ENCODE data around the gene ZNF665. TPM values are rescaled to one million over a fixed set of nuclear protein-coding genes. Genes with fewer than 3 reads are reported as not detected.
"Not testable (repeated sequence)": the region's sequence is repeated elsewhere in the genome, so short reads cannot be mapped to it uniquely, and the experiment has no call there.

Gene ZNF665
- total and polyA plus RNA-seq, 3 experiments from 2014 or later: 5.0 to 8.7 (median 5.6) TPM

- H3K4me3 Mint-ChIP-seq; H3K9me3 ChIP-seq (ENCODE audit: low read length); H3K4me1 Mint-ChIP-seq; H3K36me3 ChIP-seq (ENCODE audit: insufficient read depth, low read length); H3K27me3 ChIP-seq (ENCODE audit: insufficient read depth, low read length, poor library complexity, severe bottlenecking); DNase-seq; H3K27ac ChIP-seq (ENCODE audit: low read depth, low read length); POLR2A ChIA-PET; H3K4me1 ChIP-seq (ENCODE audit: insufficient read depth, low read length); H3K4me3 ChIP-seq (ENCODE audit: low read length); CTCF ChIA-PET; H3K27ac Mint-ChIP-seq: not testable (repeated sequence)
- peaks cover 4 to 60% (median 35%) of the 10 kb centered on the region in 5 donors for H3K9me3 Mint-ChIP-seq
- H3K36me3 Mint-ChIP-seq: peaks cover 0 to 39% (median 0%) of the 10 kb centered on the region in 3 donors
- peaks cover 30 to 36% of the 10 kb centered on the region in 2 donors for H3K27me3 Mint-ChIP-seq
Measured at GRCh38 chr19:53126733-53127526, 66.2 kb downstream of the ZNF665 start.

- H3K4me1 Mint-ChIP-seq: no peaks in the 10 kb centered on the region
- H3K27me3 Mint-ChIP-seq: peaks cover 14% of the 10 kb centered on the region in 2 donors
- no peak overlapping the region for H3K4me3 Mint-ChIP-seq
- H3K36me3 ChIP-seq (ENCODE audit: insufficient read depth, low read length): no peaks in the 10 kb centered on the region
- peaks cover 13 to 51% (median 21%) of the 10 kb centered on the region in 5 donors for H3K9me3 Mint-ChIP-seq
- no peak overlapping the region for H3K27ac Mint-ChIP-seq
- H3K36me3 Mint-ChIP-seq: peaks cover 0 to 35% (median 0%) of the 10 kb centered on the region in 3 donors
- no peak overlapping the region for H3K4me3 ChIP-seq (ENCODE audit: low read length)
- H3K4me1 ChIP-seq (ENCODE audit: insufficient read depth, low read length): no peaks in the 10 kb centered on the region
- ChIA-PET POLR2A (no interaction called here), CTCF (no interaction called here)
- H3K27me3 ChIP-seq (ENCODE audit: insufficient read depth, low read length, poor library complexity, severe bottlenecking): no peaks in the 10 kb centered on the region
- no peak for DNase-seq
- peaks cover under 1% of the 10 kb centered on the region for H3K9me3 ChIP-seq (ENCODE audit: low read length)
- no peak overlapping the region for H3K27ac ChIP-seq (ENCODE audit: low read depth, low read length)
Measured at GRCh38 chr19:53123400-53123799, 69.8 kb downstream of the ZNF665 start.

Other genes starting within 250 kb of the ZNF665 start
- gene ZNF816, start 230.5 kb downstream of the ZNF665 start, total RNA-seq: 10 to 100 TPM; 10.6 to 11.0 TPM
- 17.1 TPM for gene ZNF816, start 230.5 kb downstream of the ZNF665 start, polyA plus RNA-seq
- gene ERVV-1, start 179.4 kb downstream of the ZNF665 start, total RNA-seq: not detected
- gene ERVV-1, start 179.4 kb downstream of the ZNF665 start, polyA plus RNA-seq: not detected
- not detected for gene ERVV-2, start 148.6 kb downstream of the ZNF665 start, total RNA-seq
- gene ERVV-2, start 148.6 kb downstream of the ZNF665 start, polyA plus RNA-seq: not detected
- gene ZNF160, start 89.9 kb downstream of the ZNF665 start, total RNA-seq: 10 to 100 TPM; 20.9 to 22.3 TPM
- gene ZNF160, start 89.9 kb downstream of the ZNF665 start, polyA plus RNA-seq: 23.8 TPM
- under 1 TPM; 0.22 to 0.66 TPM for gene ZNF415, start 60.4 kb downstream of the ZNF665 start, total RNA-seq
- 1.4 TPM for gene ZNF415, start 60.4 kb downstream of the ZNF665 start, polyA plus RNA-seq
- gene ZNF347, start 34.3 kb downstream of the ZNF665 start, total RNA-seq: 1 to 10 TPM; 8.0 to 9.5 TPM
- gene ZNF347, start 34.3 kb downstream of the ZNF665 start, polyA plus RNA-seq: 7.7 TPM
- 1 to 10 TPM; 7.1 to 7.8 TPM for gene ZNF677, start 61.5 kb upstream of the ZNF665 start, total RNA-seq
- gene ZNF677, start 61.5 kb upstream of the ZNF665 start, polyA plus RNA-seq: 21.2 TPM
- not detected for gene VN1R2, start 64.9 kb upstream of the ZNF665 start, total RNA-seq
- not detected for gene VN1R2, start 64.9 kb upstream of the ZNF665 start, polyA plus RNA-seq
- not detected for gene VN1R4, start 74.4 kb upstream of the ZNF665 start, total RNA-seq
- gene VN1R4, start 74.4 kb upstream of the ZNF665 start, polyA plus RNA-seq: not detected
- 1 to 10 TPM; 5.8 to 6.3 TPM for gene ZNF845, start 140.4 kb upstream of the ZNF665 start, total RNA-seq
- 11.5 TPM for gene ZNF845, start 140.4 kb upstream of the ZNF665 start, polyA plus RNA-seq
- gene ZNF525, start 172.3 kb upstream of the ZNF665 start, total RNA-seq: 10 to 100 TPM; 17.8 to 18.7 TPM
- gene ZNF525, start 172.3 kb upstream of the ZNF665 start, polyA plus RNA-seq: 9.9 TPM
- gene ZNF765, start 201.8 kb upstream of the ZNF665 start, total RNA-seq: 10 to 100 TPM; 10.1 to 10.5 TPM
- gene ZNF765, start 201.8 kb upstream of the ZNF665 start, polyA plus RNA-seq: 10.0 TPM
- 10 to 100 TPM in 1 of 2 experiments, 1 to 10 TPM in 1; 8.9 to 10.6 TPM for gene ZNF761, start 238.6 kb upstream of the ZNF665 start, total RNA-seq
- 10.6 TPM for gene ZNF761, start 238.6 kb upstream of the ZNF665 start, polyA plus RNA-seq

Measured in CD8-positive, alpha-beta memory T cell (primary cell).